Activated CD8-positive, alpha-beta memory T cell treated with anti-CD3 and anti-CD28 coated beads, Interleukin-2, amount 10 ng/mL, durations not matched to agents 7 days and 5 days (primary cell): Measurements from ENCODE around the gene TFDP2. TPM values are rescaled to one million over a fixed set of nuclear protein-coding genes. Genes with fewer than 3 reads are reported as not detected.

Experiments used
- ATAC-seq: fragments of 150-1000 bp; cut with Tn5 transposase; one replicate; pipeline ENCODE4 v1.10.0; 2021; ENCODE audit warnings: moderate library complexity
- CTCF ChIA-PET: fragments of 350-600 bp; sonication (Branson Sonifier 250); formaldehyde crosslinking; loops from one replicate; lab custom pipeline; 2021; ENCODE audit warnings: antibody characterized with exemption; lab: Charles Lee
- DNase-seq: peaks from one replicate; pipeline ENCODE4 v3.0.0-alpha.2; 2020
- H3K27ac Mint-ChIP-seq: one replicate; pipeline ENCODE4 v1.8.0; 2021; ENCODE audit warnings: mild to moderate bottlenecking, mixed read lengths
- H3K27me3 Mint-ChIP-seq: one replicate; pipeline ENCODE4 v1.8.0; 2021; ENCODE audit warnings: mixed read lengths
- H3K36me3 Mint-ChIP-seq: one replicate; pipeline ENCODE4 v1.8.0; 2021; ENCODE audit warnings: mild to moderate bottlenecking, mixed read lengths
- H3K4me1 Mint-ChIP-seq: one replicate; pipeline ENCODE4 v1.8.0; 2021; ENCODE audit warnings: mixed read lengths
- H3K4me3 Mint-ChIP-seq: one replicate; pipeline ENCODE4 v1.8.0; 2021; ENCODE audit warnings: mild to moderate bottlenecking, moderate library complexity, mixed read lengths
- H3K9me3 Mint-ChIP-seq: one replicate; pipeline ENCODE4 v1.8.0; 2022; ENCODE audit warnings: low read depth, mixed read lengths
- total RNA-seq, 2 experiments: library from RNA; stranded (reverse); gene quantifications; one replicate each; pipeline ENCODE4 v1.2.3, GENCODE V29; 2021

The TFDP2 gene, protein sequence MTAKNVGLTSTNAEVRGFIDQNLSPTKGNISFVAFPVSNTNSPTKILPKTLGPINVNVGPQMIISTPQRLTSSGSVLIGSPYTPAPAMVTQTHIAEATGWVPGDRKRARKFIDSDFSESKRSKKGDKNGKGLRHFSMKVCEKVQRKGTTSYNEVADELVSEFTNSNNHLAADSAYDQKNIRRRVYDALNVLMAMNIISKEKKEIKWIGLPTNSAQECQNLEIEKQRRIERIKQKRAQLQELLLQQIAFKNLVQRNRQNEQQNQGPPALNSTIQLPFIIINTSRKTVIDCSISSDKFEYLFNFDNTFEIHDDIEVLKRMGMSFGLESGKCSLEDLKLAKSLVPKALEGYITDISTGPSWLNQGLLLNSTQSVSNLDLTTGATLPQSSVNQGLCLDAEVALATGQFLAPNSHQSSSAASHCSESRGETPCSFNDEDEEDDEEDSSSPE
- total RNA-seq = 10 to 100 TPM; 29.0 to 33.7 TPM

DNA sequence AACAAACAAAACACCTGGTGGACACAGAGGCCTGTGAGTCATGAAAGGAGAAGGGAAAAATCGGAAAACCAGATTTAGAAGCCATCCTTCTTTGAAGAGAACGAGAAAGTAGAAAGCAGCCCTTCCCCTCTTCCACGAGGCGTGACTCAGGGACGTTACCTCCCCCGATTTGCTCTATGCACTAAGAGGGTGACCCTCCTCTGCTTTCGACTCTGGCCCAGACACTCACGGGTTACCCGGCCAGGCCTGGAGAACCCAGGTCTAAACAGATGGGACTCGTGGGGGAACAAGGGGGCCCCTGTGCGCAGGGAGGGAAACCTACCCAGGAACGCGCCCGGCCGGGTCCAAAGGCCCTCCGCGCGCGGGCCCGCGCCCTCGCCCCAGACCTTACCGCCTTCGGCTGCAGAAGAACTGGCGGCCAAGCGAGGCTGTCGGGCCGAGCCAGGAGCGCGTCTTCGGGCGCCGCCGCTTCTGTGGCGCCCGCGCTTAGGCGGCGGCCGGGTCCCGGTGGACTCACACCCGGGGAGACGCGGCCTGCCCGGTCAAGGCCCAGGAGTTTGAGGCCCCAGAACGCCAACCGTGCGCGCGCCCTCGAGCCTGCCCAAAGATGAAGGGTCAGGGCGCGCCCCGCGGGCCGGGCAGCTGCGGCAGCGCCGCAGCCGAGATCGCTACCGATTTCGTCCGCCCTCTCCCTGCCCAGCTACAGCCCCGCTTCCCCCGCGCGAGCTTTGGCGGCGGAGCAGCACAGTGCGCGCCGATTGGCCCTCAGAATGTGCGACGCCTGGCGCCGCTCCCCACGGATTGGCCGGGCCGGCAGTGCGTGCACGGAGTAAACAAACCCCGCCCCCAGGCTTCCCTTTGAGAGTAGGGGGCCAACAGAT, at the start of gene TFDP2:
Gene TFDP2 (minus strand): TSS at position 753 of the 881 bp plus-strand sequence. CDS start 47,795 bp downstream, outside the sequence.
- H3K9me3 Mint-ChIP-seq = no peaks in the 10 kb centered on the region
- H3K27ac Mint-ChIP-seq = peak within 1 kb of the TSS; percentile 77
- CTCF ChIA-PET = interaction anchor here (0.6 to 1.4 kb wide), 3 partner anchors 16 to 131 kb away, joined by 3 to 5 read pairs (median 4); no protein-coding TSS in a partner anchor

DNA sequence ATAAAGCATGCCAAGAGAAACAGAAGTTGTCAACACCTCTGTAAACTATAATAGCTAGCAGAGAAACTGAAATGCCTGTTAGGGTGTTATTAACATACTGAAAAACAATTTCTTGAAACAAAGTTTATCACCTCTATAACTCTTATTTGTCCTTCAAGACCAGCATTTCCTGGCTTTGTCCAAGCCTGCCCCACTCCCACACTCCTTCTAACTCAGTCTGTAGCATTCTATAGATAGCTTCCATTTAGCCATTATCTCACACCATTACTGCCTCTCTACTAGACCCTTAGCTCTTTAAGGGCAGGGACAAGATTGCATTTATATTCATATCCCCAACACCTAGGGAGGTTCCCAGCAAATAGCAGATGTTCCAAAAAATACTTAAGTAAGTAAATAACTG, 39.5 kb upstream of the TFDP2 start:
- Mint-ChIP-seq H3K9me3 (no peaks in the 10 kb centered on the region), H3K36me3 (peaks cover 21% of the 10 kb centered on the region), H3K27me3 (no peaks in the 10 kb centered on the region), H3K27ac (no peak overlapping the region), H3K4me3 (no peak overlapping the region), H3K4me1 (no peaks in the 10 kb centered on the region)
- DNase-seq (no peak), ATAC-seq (no peak)
- CTCF ChIA-PET = no interaction called here

More for the DNA sequence above, at the start of gene TFDP2:
- ATAC-seq = peak; percentile 100
- Mint-ChIP-seq H3K4me1 (peaks cover 27% of the 10 kb centered on the region), H3K36me3 (no peaks in the 10 kb centered on the region), H3K27me3 (no peaks in the 10 kb centered on the region), H3K4me3 (peak within 1 kb of the TSS; percentile 78)
- DNase-seq = peak; percentile 91

DNA sequence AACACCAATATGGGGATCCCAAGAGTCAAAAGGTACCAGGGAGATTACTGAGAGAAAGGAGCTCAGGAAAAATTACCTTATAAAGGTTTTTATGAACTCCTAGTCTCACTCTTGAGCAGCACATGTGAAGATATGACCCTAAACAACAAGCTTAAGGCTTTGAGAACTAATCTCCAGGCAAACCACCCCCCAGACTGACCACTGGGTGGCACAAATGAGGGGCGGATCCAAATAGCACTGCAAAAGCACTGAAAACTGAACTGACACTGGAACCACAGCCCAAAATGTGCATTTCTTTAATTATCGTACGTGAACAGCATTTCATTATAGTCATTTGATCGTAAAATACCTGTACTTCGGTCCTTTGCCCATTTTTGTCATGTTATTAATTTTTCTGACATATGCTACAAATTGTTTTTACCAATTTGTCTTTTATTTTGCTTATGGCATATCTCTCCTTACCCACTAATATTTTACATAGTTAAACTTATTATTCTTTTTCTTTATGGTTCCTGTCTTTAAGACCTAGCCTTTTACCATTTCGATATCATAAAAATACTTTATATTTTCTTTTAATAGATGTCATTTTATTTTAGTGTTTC, 31.5 kb upstream of the TFDP2 start:
- peaks cover 16% of the 10 kb centered on the region for H3K36me3 Mint-ChIP-seq
- H3K9me3 Mint-ChIP-seq = no peaks in the 10 kb centered on the region
- no peak for ATAC-seq
- H3K4me1 Mint-ChIP-seq = no peaks in the 10 kb centered on the region
- H3K27me3 Mint-ChIP-seq = no peaks in the 10 kb centered on the region
- H3K4me3 Mint-ChIP-seq = no peak overlapping the region
- DNase-seq = peak; percentile 53
- no peak overlapping the region for H3K27ac Mint-ChIP-seq
- CTCF ChIA-PET = interaction anchor here (0.6 to 1.6 kb wide), 10 partner anchors 15 to 243 kb away, joined by 3 to 8 read pairs (median 3); no protein-coding TSS in a partner anchor

DNA sequence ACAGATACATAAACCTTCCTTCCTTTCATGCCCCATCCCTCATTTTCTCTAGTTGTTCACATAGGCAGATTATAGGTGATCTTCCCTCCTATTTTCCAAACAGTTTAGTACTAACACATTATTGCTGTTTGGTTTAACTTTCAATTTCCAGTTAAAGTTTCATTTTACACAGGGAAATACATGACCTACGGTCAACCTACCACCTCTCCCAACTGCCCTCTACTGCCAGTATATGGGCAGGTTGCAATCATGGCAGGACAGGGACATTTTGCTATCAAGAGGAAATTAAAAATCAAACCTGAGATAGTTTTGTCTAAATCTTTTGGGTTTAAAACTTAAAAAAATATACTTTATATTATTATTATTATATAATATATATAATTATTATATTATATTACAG, 26.1 kb upstream of the TFDP2 start:
- ATAC-seq (no peak), DNase-seq (no peak)
- no peaks in the 10 kb centered on the region for H3K27me3 Mint-ChIP-seq
- no peak overlapping the region for H3K4me3 Mint-ChIP-seq
- H3K27ac Mint-ChIP-seq = no peak overlapping the region
- CTCF ChIA-PET = interaction anchor here (1.2 to 1.5 kb wide), 2 partner anchors 11 to 104 kb away, joined by 3 to 5 read pairs; no protein-coding TSS in a partner anchor
- H3K9me3 Mint-ChIP-seq = no peaks in the 10 kb centered on the region
- H3K4me1 Mint-ChIP-seq = peaks cover 5% of the 10 kb centered on the region
- H3K36me3 Mint-ChIP-seq = peaks cover 14% of the 10 kb centered on the region

DNA sequence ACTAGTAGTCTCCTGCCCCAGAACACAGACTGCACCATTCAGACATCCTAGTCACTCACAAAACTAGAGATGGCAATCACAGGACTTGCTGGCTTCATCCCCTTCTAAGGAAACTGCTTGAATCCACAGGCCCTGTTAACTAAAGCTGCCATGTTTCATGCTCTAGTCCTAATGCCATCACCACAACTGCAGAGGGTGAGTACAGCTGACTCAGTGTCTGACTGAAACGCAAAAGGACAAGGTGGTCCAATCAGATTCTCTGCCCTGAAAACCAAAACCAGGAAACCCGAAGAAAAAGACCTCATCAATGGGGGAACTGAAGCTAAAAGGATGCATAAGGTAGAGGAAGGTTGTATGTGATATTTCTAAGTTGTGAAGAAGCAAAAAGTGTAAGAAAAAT, 25.2 kb upstream of the TFDP2 start:
- Mint-ChIP-seq H3K27me3 (no peaks in the 10 kb centered on the region), H3K36me3 (peaks cover 19% of the 10 kb centered on the region), H3K27ac (no peak overlapping the region), H3K4me3 (no peak overlapping the region), H3K9me3 (no peaks in the 10 kb centered on the region), H3K4me1 (peaks cover 5% of the 10 kb centered on the region)
- CTCF ChIA-PET = interaction anchor here (1.2 to 1.5 kb wide), 2 partner anchors 10 to 105 kb away, joined by 3 to 5 read pairs; no protein-coding TSS in a partner anchor
- no peak for DNase-seq
- no peak for ATAC-seq

DNA sequence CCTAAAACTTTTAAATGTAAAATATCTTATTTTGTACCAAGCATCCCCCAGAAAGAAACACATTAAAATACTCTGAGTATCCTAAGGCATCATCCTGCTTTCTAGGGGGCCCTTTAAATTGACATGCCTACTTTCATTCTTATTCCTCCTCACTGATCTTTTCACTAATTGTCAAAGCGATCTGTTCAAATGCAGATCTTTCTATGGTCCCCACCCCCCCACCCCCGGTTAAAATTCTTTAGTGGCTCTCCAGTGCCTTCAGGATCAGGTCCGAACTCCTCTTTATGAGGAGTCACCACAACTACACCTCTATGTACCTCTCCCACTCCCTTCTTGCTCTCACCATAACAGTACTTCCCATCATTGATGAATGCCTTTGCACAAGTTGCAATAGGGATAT, 19.2 kb upstream of the TFDP2 start:
- Mint-ChIP-seq H3K4me1 (no peaks in the 10 kb centered on the region), H3K4me3 (no peak overlapping the region), H3K36me3 (peaks cover 20% of the 10 kb centered on the region), H3K27me3 (no peaks in the 10 kb centered on the region), H3K9me3 (no peaks in the 10 kb centered on the region), H3K27ac (no peak overlapping the region)
- CTCF ChIA-PET = no interaction called here
- no peak for ATAC-seq
- no peak for DNase-seq

DNA sequence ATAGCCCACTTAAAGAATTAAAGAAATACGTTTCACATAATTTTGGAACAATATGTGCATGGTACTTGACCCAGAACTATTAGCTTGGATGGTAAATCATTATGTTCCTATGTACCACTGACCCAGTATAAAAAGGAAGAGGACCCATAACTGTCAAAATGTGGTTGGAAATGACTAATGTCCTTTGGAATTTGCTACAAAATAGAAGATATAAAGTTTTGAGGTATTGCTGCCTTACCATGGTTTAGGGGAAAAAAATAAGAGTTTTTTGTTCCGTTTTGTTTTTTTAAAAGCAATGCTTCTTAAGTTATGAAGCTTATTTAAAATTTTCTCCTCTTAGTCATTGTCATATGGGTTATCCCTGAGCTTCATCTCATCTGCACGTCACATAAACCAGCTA, 15.8 kb upstream of the TFDP2 start:
- Mint-ChIP-seq H3K36me3 (peaks cover 17% of the 10 kb centered on the region), H3K9me3 (no peaks in the 10 kb centered on the region), H3K4me3 (no peak overlapping the region), H3K27ac (no peak overlapping the region), H3K27me3 (no peaks in the 10 kb centered on the region), H3K4me1 (no peaks in the 10 kb centered on the region)
- ATAC-seq (no peak), DNase-seq (no peak)
- CTCF ChIA-PET = interaction anchor here (0.6 to 2.1 kb wide), 2 partner anchors 8 to 10 kb away, joined by 3 to 5 read pairs; no protein-coding TSS in a partner anchor

DNA sequence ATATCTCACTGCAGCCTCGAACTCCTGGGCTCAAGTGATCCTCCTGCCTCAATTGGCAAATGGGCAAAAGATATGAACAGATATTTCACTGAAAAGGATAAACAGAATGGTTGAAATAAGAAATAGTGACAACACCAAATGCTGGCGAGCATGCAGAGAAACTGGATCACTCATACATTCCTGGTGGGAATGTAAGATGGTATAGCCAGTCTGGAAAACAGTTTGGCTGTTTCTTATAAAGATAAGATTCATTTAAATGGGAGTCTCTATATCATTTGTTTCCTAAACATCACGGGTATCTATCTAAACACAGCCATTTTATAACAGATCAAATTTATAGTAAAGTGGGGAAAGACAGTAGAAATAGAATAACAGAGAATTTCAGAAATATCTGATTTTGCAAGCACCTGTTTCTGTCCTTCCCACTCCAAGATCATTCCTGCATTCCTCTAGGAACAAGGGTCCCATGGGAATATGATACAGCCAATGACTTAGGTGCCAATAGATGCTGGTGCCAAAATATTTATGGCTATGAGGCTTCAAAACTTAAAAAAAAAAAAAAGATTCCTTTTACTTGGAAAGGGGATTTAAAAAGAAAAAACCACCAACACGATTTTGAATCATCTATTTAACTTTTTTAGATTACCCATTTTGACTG, 9.9 kb upstream of the TFDP2 start:
- no peaks in the 10 kb centered on the region for H3K4me1 Mint-ChIP-seq
- H3K4me3 Mint-ChIP-seq = no peak overlapping the region

DNA sequence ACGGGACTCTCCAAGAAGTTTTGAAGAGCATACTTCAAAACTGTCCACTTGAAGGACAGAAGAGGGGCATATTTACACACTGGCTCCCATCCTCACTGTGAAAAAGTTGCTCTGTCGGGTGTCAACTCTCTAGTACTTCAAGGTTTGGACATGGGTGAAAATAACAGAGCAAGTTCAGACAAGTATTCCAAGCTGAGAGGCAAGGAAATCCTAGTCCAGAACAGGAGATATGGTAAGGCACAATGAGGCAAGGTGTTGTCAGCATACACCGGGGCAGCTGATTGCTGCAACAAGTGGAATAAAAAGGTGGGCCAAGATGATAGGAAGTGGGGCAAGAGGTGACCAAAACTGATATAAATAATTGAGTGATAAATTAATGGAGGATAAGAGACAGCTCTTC, 4.8 kb upstream of the TFDP2 start:
- DNase-seq (no peak), ATAC-seq (no peak)
- H3K36me3 Mint-ChIP-seq = no peaks in the 10 kb centered on the region
- no peaks in the 10 kb centered on the region for H3K27me3 Mint-ChIP-seq
- CTCF ChIA-PET = no interaction called here
- H3K9me3 Mint-ChIP-seq = no peaks in the 10 kb centered on the region
- H3K4me3 Mint-ChIP-seq = no peak overlapping the region
- H3K4me1 Mint-ChIP-seq = peaks cover 6% of the 10 kb centered on the region
- no peak overlapping the region for H3K27ac Mint-ChIP-seq

More for the DNA sequence above, 9.9 kb upstream of the TFDP2 start:
- DNase-seq (no peak), ATAC-seq (no peak)
- no peaks in the 10 kb centered on the region for H3K36me3 Mint-ChIP-seq
- H3K27me3 Mint-ChIP-seq = no peaks in the 10 kb centered on the region
- no peak overlapping the region for H3K27ac Mint-ChIP-seq
- CTCF ChIA-PET = no interaction called here
- H3K9me3 Mint-ChIP-seq = no peaks in the 10 kb centered on the region

DNA sequence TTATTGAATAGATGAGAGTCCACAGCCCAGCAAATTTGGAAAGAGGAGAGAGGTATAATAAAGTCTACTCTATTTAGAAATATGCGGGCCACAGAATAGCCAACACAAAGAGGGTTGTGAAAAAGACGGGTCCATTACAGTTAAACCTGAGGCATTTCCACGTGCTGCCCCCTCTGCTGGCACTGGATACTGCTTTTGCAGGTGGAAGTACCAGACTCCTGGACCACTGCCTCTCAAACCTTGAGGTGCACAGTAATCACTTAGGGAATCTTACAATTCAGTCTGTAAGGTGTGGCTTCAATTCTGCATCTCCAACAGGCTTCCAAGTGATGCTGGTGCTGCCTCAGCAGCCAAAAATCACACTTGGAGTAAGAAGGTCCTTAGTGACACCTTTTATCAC, 3.0 kb upstream of the TFDP2 start:
- Mint-ChIP-seq H3K27me3 (no peaks in the 10 kb centered on the region), H3K4me3 (no peak overlapping the region), H3K27ac (no peak overlapping the region), H3K4me1 (peaks cover 20% of the 10 kb centered on the region), H3K9me3 (no peaks in the 10 kb centered on the region), H3K36me3 (no peaks in the 10 kb centered on the region)
- no peak for DNase-seq
- CTCF ChIA-PET = no interaction called here
- no peak for ATAC-seq

DNA sequence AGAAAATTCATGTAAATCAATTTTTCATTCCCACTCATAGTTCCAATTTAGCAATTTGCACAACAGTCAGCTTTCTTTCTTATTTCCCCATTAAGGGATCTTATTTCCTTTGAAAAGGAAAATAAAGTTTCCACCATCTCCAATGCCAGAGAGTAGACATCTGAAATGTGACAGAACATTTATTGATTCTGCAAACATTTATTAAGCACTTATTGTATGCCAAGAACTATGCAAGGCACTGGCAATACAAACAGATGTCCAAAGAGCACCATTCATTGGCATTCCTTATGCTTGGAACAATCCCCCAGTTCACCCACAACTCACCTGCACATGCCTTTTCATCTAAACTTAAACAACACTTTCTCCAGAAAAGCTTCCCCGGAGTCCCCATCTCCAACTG, 2.5 kb upstream of the TFDP2 start:
- Mint-ChIP-seq H3K4me3 (no peak overlapping the region), H3K27me3 (no peaks in the 10 kb centered on the region), H3K27ac (no peak overlapping the region), H3K36me3 (no peaks in the 10 kb centered on the region), H3K4me1 (peaks cover 25% of the 10 kb centered on the region), H3K9me3 (no peaks in the 10 kb centered on the region)
- no peak for ATAC-seq
- CTCF ChIA-PET = no interaction called here
- no peak for DNase-seq

DNA sequence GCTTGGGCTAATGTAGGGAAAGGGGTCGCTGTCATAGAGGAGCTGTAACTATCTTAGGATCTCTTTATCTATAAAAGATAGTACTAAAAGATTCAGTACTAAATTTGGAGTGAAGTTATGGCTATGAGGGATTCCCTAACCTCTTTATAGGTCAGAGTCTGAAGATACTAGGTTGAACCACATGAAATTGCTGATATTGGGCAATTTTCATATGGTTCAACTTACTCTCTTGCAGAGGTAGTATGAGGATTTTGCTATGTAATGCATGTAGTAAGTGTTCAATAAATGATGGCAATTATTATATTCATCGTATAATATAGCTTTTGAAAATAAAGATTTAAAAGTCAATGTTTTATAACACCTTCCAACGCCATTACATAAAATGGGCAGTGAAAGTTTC, 1.9 kb upstream of the TFDP2 start:
- no peaks in the 10 kb centered on the region for H3K36me3 Mint-ChIP-seq
- H3K27ac Mint-ChIP-seq = no peak overlapping the region
- no peaks in the 10 kb centered on the region for H3K27me3 Mint-ChIP-seq
- DNase-seq (no peak), ATAC-seq (no peak)
- H3K9me3 Mint-ChIP-seq = no peaks in the 10 kb centered on the region
- peaks cover 27% of the 10 kb centered on the region for H3K4me1 Mint-ChIP-seq
- H3K4me3 Mint-ChIP-seq = no peak overlapping the region
- CTCF ChIA-PET = no interaction called here
